HepG2 (cell line): ENCODE results near the gene ARL2. TPM values are rescaled to one million over a fixed set of nuclear protein-coding genes. Genes with fewer than 3 reads are reported as not detected.

ENCODE experiments used
- ARID4A ChIP-seq: sonication (generic); formaldehyde crosslinking; IDR thresholded peaks from 2 replicates; pipeline ENCODE4 v1.5.0; 2020; ENCODE audit warnings: mild to moderate bottlenecking, missing genetic modification reagents, borderline replicate concordance
- ARID5B ChIP-seq: IDR thresholded peaks from 2 replicates; pipeline ENCODE4 v1.4.0; 2020; ENCODE audit warnings: mild to moderate bottlenecking, missing genetic modification reagents
- ARNT ChIP-seq: fragments of 450-650 bp; IDR thresholded peaks from 2 replicates; pipeline ENCODE4 v1.6.1; 2017
- CEBPB ChIP-seq: IDR thresholded peaks from 2 replicates; pipeline ENCODE4 v1.6.1; 2011; ENCODE audit warnings: low read depth, low read length, improper control_type of control experiment, borderline replicate concordance
- ELF3 ChIP-seq: IDR thresholded peaks from 2 replicates; pipeline ENCODE4 v1.6.1; 2016; ENCODE audit warnings: missing genetic modification reagents, missing compliant biosample characterization
- HCFC1 ChIP-seq: fragments of 150-350 bp; IDR thresholded peaks from 2 replicates; pipeline ENCODE4 v1.6.1; 2014; ENCODE audit warnings: low read depth, low read length
- HNF1B ChIP-seq: sonication (generic); formaldehyde crosslinking; IDR thresholded peaks from 2 replicates; pipeline ENCODE4 v1.5.1; 2020; ENCODE audit warnings: mild to moderate bottlenecking, moderate library complexity, missing genetic modification reagents
- LCORL ChIP-seq, 2 experiments: fragments of 450-650 bp in 1 of 2; sonication (generic) in 1 of 2; formaldehyde crosslinking in 1 of 2; IDR thresholded peaks; 2 replicates each; pipeline versions ENCODE4 v1.5.0 to v1.6.1; 2017 to 2020; ENCODE audit warnings: antibody characterized with exemption in 1 of 2, missing genetic modification reagents in 1 of 2
- NCOR1 ChIP-seq: fragments of 200-600 bp; sonication (generic); IDR thresholded peaks from 2 replicates; pipeline ENCODE4 v1.7.0; 2017; ENCODE audit warnings: antibody characterized with exemption, low read length, borderline replicate concordance
- PHF8 ChIP-seq: sonication (generic); formaldehyde crosslinking; IDR thresholded peaks from 2 replicates; pipeline ENCODE4 v1.5.0; 2020; ENCODE audit warnings: missing genetic modification reagents
- SOX13 ChIP-seq, 3 experiments: fragments of 450-650 bp in 1 of 3; sonication (generic) in 1 of 3; formaldehyde crosslinking in 1 of 3; IDR thresholded peaks in 2 of 3; conservative IDR thresholded peaks in 1 of 3; 2 replicates each; pipeline versions ENCODE4 v1.5.0 to v1.6.1; 2016 to 2020; ENCODE audit warnings: antibody characterized with exemption in 1 of 3, mild to moderate bottlenecking in 1 of 3, missing compliant biosample characterization in 1 of 3, missing genetic modification reagents in 1 of 3, moderate library complexity in 1 of 3
- SP5 ChIP-seq: IDR thresholded peaks from 2 replicates; pipeline ENCODE4 v1.6.1; 2016; ENCODE audit warnings: low read depth, borderline replicate concordance
- SRY ChIP-seq: sonication (generic); formaldehyde crosslinking; IDR thresholded peaks from 2 replicates; pipeline ENCODE4 v1.8.0; 2022; ENCODE audit warnings: mild to moderate bottlenecking, missing genetic modification reagents
- TCF12 ChIP-seq, 2 experiments: fragments of 450-650 bp in 1 of 2; sonication (generic) in 1 of 2; formaldehyde crosslinking in 1 of 2; IDR thresholded peaks; 2 replicates each; pipeline versions ENCODE4 v1.6.1 to v1.8.0; 2017 to 2022; ENCODE audit warnings: antibody characterized with exemption in 1 of 2, mild to moderate bottlenecking in 1 of 2, missing genetic modification reagents in 1 of 2, moderate library complexity in 1 of 2
- ZBTB38 ChIP-seq: sonication (generic); formaldehyde crosslinking; IDR thresholded peaks from 2 replicates; pipeline ENCODE4 v1.5.1; 2020; ENCODE audit warnings: mild to moderate bottlenecking, missing genetic modification reagents
- ZNF24 ChIP-seq: fragments of 450-650 bp; IDR thresholded peaks from 2 replicates; pipeline ENCODE4 v1.6.1; 2017; ENCODE audit warnings: antibody characterized with exemption, mild to moderate bottlenecking
- ZNF354B ChIP-seq: sonication (generic); formaldehyde crosslinking; IDR thresholded peaks from 2 replicates; pipeline ENCODE4 v1.8.0; 2022; ENCODE audit warnings: mild to moderate bottlenecking, missing genetic modification reagents
- ZNF557 ChIP-seq: sonication (generic); formaldehyde crosslinking; IDR thresholded peaks from 2 replicates; pipeline ENCODE4 v1.4.0; 2020; ENCODE audit warnings: missing genetic modification reagents
- ZNF607 ChIP-seq: sonication (generic); formaldehyde crosslinking; IDR thresholded peaks from 2 replicates; pipeline ENCODE4 v1.5.1; 2020; ENCODE audit warnings: missing genetic modification reagents, mild to moderate bottlenecking, borderline replicate concordance
- ZNF772 ChIP-seq: sonication (generic); formaldehyde crosslinking; IDR thresholded peaks from 2 replicates; pipeline ENCODE4 v1.5.0; 2020; ENCODE audit warnings: mild to moderate bottlenecking, missing genetic modification reagents
- ZNF878 ChIP-seq: sonication (generic); formaldehyde crosslinking; IDR thresholded peaks from 2 replicates; pipeline ENCODE4 v1.8.1; 2023; ENCODE audit warnings: mild to moderate bottlenecking, missing genetic modification reagents, moderate library complexity
- ZSCAN29 ChIP-seq: sonication (generic); formaldehyde crosslinking; conservative IDR thresholded peaks from 2 replicates; pipeline ENCODE4 v1.4.0; 2020; ENCODE audit warnings: mild to moderate bottlenecking, missing genetic modification reagents
- polyA plus RNA-seq, 8 experiments: library from polyadenylated mRNA; depleted of rRNA in 3 of 8; stranded (reverse) in 7 of 8; unstranded in 1 of 8; fragments of >200 nt; fragmentation: Illumina TruSeq in 4 of 8; extraction: Trizol in 4 of 8; gene quantifications; 2 replicates each; pipeline versions ENCODE4 v1.2.1 to v1.2.3, GENCODE V29; 2011 to 2016; ENCODE audit warnings: low read depth in 4 of 8, missing spikeins in 1 of 8, mixed read lengths in 1 of 8; ENCODE audit not compliant: insufficient read depth in 1 of 8
- total RNA-seq, 5 experiments: library from RNA; depleted of rRNA; stranded (reverse); fragments of >200 nt; fragmentation: Illumina TruSeq; extraction: Trizol; gene quantifications; 2 replicates each; pipeline ENCODE4 v1.2.3, GENCODE V29; 2016; ENCODE audit warnings: low read depth in 1 of 5

ARL2 gene
- total and polyA plus RNA-seq, 2 of the 13 experiments (the other 11 are each of a cell fraction or from before 2014, with no cell fraction given): 82.9 to 84.4 TPM

- TF ChIP-seq ARID4A (CRISPR knock-in tag) (0 out of 2 replicates have a peak, but pooled peaks have one; percentile 64), ELF3 (CRISPR knock-in tag) (peak; percentile 62), ZNF354B (CRISPR knock-in tag) (no peak), ZNF878 (CRISPR knock-in tag) (no peak), ZNF24 (no peak), TCF12 (IDR thresholded peaks at IDR 0.05) (no peak), TCF12 (CRISPR knock-in tag; IDR thresholded peaks at IDR 0.05) (no peak), ZNF772 (no peak), ARNT (no peak), ZSCAN29 (CRISPR knock-in tag) (no peak), PHF8 (CRISPR knock-in tag) (no peak), SOX13 (IDR thresholded peaks at IDR 0.05) (no peak), SOX13 (CRISPR knock-in tag; conservative IDR thresholded peaks at IDR 0.05 in 1 of 2, IDR thresholded peaks at IDR 0.05 in 1 of 2) (no peak), SP5 (CRISPR knock-in tag) (peak; percentile 73), NCOR1 (peak; percentile 38; the same call in 1 of the 2 replicates), HCFC1 (no peak), ZNF607 (CRISPR knock-in tag) (no peak), CEBPB (peak; percentile 79), ARID5B (peak; percentile 24; the same call in 1 of the 2 replicates), ZBTB38 (CRISPR knock-in tag) (peak; percentile 64; the same call in 1 of the 2 replicates), ZNF557 (CRISPR knock-in tag) (no peak), LCORL (IDR thresholded peaks at IDR 0.05) (no peak), LCORL (CRISPR knock-in tag; IDR thresholded peaks at IDR 0.05) (peak; percentile 78), SRY (CRISPR knock-in tag) (no peak), HNF1B (no peak)
Measured at GRCh38 chr11:65019824-65020223, 5.9 kb downstream of the ARL2 start (continued).
